Measurements from ENCODE around the gene UQCC2.

The UQCC2 gene

GRCh38 chr6:33662318-33662717 lies 49.2 kb downstream of the UQCC2 start:
- H3K27ac ChIP-seq = no peak overlapping the region
- no peak for DNase-seq (ENCODE audit: low read depth, low spot score)

GRCh38 chr6:33661106-33661838 lies 50.2 kb downstream of the UQCC2 start:
- no peak for DNase-seq (ENCODE audit: low read depth, low spot score)

GRCh38 chr6:33659986-33660385 lies 51.5 kb downstream of the UQCC2 start:
- H3K27ac ChIP-seq = no peak overlapping the region
- no peak for DNase-seq (ENCODE audit: low read depth, low spot score)

More at GRCh38 chr6:33661106-33661838, 50.2 kb downstream of the UQCC2 start:
- H3K27ac ChIP-seq = no peak overlapping the region

- DNase-seq (ENCODE audit: low read depth, low spot score) = no peak
- no peak overlapping the region for H3K27ac ChIP-seq
Observed at GRCh38 chr6:33658982-33659689, 52.4 kb downstream of the UQCC2 start.

- no peak for DNase-seq (ENCODE audit: low read depth, low spot score)
Observed at GRCh38 chr6:33656844-33657243, 54.7 kb downstream of the UQCC2 start.

GRCh38 chr6:33654831-33655554 lies 56.5 kb downstream of the UQCC2 start:
- DNase-seq (ENCODE audit: low read depth, low spot score) = no peak
- no peak overlapping the region for H3K27ac ChIP-seq

More at GRCh38 chr6:33656844-33657243, 54.7 kb downstream of the UQCC2 start:
- H3K27ac ChIP-seq = no peak overlapping the region

- no peak for DNase-seq (ENCODE audit: low read depth, low spot score)
- H3K27ac ChIP-seq = no peak overlapping the region
Observed at GRCh38 chr6:33652002-33652401, 59.5 kb downstream of the UQCC2 start.

- DNase-seq (ENCODE audit: low read depth, low spot score) = no peak
- H3K27ac ChIP-seq = no peak overlapping the region
Observed at GRCh38 chr6:33651403-33651802, 60.1 kb downstream of the UQCC2 start.

All from epithelial cell of prostate (primary cell).